Esophagus (tissue), 2 donors: Measurements from ENCODE around the gene SLC26A11. TPM values are rescaled to one million over a fixed set of nuclear protein-coding genes. Genes with fewer than 3 reads are reported as not detected.

Experiments
- H3K27ac ChIP-seq, 2 donors: one replicate each; pipeline ENCODE4 v1.5.1; 2013; ENCODE audit warnings: low read depth in 2 of 2, mild to moderate bottlenecking in 2 of 2, inconsistent platforms in 1 of 2, low read length in 1 of 2, moderate library complexity in 1 of 2
- H3K27me3 ChIP-seq, 2 donors: one replicate each; pipeline ENCODE4 v1.6.1; 2013; ENCODE audit warnings: low read length in 2 of 2, control low read depth in 1 of 2, mild to moderate bottlenecking in 1 of 2; ENCODE audit not compliant: insufficient read depth in 2 of 2, control insufficient read depth in 1 of 2
- H3K36me3 ChIP-seq, 2 donors: one replicate each; pipeline ENCODE4 v1.6.1; 2013; ENCODE audit warnings: low read length in 1 of 2; ENCODE audit not compliant: control insufficient read depth in 2 of 2, insufficient read depth in 2 of 2
- H3K4me1 ChIP-seq, 2 donors: one replicate each; pipeline ENCODE4 v1.6.1; 2013; ENCODE audit warnings: low read length in 1 of 2; ENCODE audit not compliant: control insufficient read depth in 2 of 2, insufficient read depth in 2 of 2
- H3K4me3 ChIP-seq, 2 donors: one replicate each; pipeline ENCODE4 v1.5.1; 2013; ENCODE audit warnings: low read length in 2 of 2, mild to moderate bottlenecking in 2 of 2, low read depth in 1 of 2, moderate library complexity in 1 of 2
- H3K9me3 ChIP-seq, 2 donors: one replicate each; pipeline ENCODE4 v1.6.1; 2013; ENCODE audit warnings: mild to moderate bottlenecking in 2 of 2, low read depth in 1 of 2, low read length in 1 of 2, moderate library complexity in 1 of 2; ENCODE audit not compliant: control insufficient read depth in 2 of 2, insufficient read depth in 1 of 2
- WGBS, 2 donors: extraction: QIAGEN DNeasy Blood & Tissue Kit; methylation state at CpG; one replicate each; pipeline ENCODE4 v1.1.7; 2013; 5-methylcytosine and 5-hydroxymethylcytosine counted together
- polyA plus RNA-seq, 2 donors: library from polyadenylated mRNA; stranded (reverse); fragments of 200-250 nt; gene quantifications; one replicate each; pipeline ENCODE4 v1.2.3, GENCODE V29; 2013
- donor health status: healthy with polysubstance abuse.
- donor health status: Bipolar disorder and iron deficiency.

SLC26A11 gene
- polyA plus RNA-seq, 2 donors = 4.7 to 6.9 TPM

- H3K36me3 ChIP-seq = peaks cover 4 to 50% of the 10 kb centered on the region in 2 donors
- no peaks in the 10 kb centered on the region for H3K27me3 ChIP-seq
- H3K9me3 ChIP-seq = no peaks in the 10 kb centered on the region
- WGBS, 2 donors = 83 to 87% methylated on average over 16 to 19 of the region's 19 CpGs
- H3K4me1 ChIP-seq = no peaks in the 10 kb centered on the region
- no peak overlapping the region for H3K27ac ChIP-seq
- no peak overlapping the region for H3K4me3 ChIP-seq
Measured at GRCh38 chr17:80204626-80205468, 15.4 kb upstream of the SLC26A11 start.

- 89 to 91% methylated on average over 13 of the region's 13 CpGs for WGBS, 2 donors
- H3K27me3 ChIP-seq = no peaks in the 10 kb centered on the region
- no peaks in the 10 kb centered on the region for H3K4me1 ChIP-seq
- H3K4me3 ChIP-seq = no peak overlapping the region
- H3K36me3 ChIP-seq = peaks cover 13 to 60% of the 10 kb centered on the region in 2 donors
- no peaks in the 10 kb centered on the region for H3K9me3 ChIP-seq
- no peak overlapping the region for H3K27ac ChIP-seq
Measured at GRCh38 chr17:80205811-80206210, 14.4 kb upstream of the SLC26A11 start.

GRCh38 chr17:80208050-80208449 is 12.2 kb upstream of the SLC26A11 start:
- Histone ChIP-seq H3K36me3 (peaks cover 20 to 64% of the 10 kb centered on the region in 2 donors), H3K27me3 (no peaks in the 10 kb centered on the region), H3K4me1 (no peaks in the 10 kb centered on the region), H3K9me3 (no peaks in the 10 kb centered on the region), H3K4me3 (no peak overlapping the region), H3K27ac (no peak overlapping the region)
- 96 to 97% methylated on average over 16 of the region's 16 CpGs for WGBS, 2 donors

GRCh38 chr17:80209765-80210164 is 10.5 kb upstream of the SLC26A11 start:
- H3K4me1 ChIP-seq = no peaks in the 10 kb centered on the region
- H3K27ac ChIP-seq = no peak overlapping the region
- no peaks in the 10 kb centered on the region for H3K9me3 ChIP-seq
- H3K27me3 ChIP-seq = no peaks in the 10 kb centered on the region
- peaks cover 24 to 59% of the 10 kb centered on the region in 2 donors for H3K36me3 ChIP-seq
- 86 to 93% methylated on average over 12 of the region's 12 CpGs for WGBS, 2 donors
- no peak overlapping the region for H3K4me3 ChIP-seq

GRCh38 chr17:80210348-80211108 is 9.7 kb upstream of the SLC26A11 start:
- Histone ChIP-seq H3K9me3 (no peaks in the 10 kb centered on the region), H3K4me1 (no peaks in the 10 kb centered on the region), H3K36me3 (peaks cover 24 to 58% of the 10 kb centered on the region in 2 donors), H3K27me3 (no peaks in the 10 kb centered on the region), H3K27ac (no peak overlapping the region), H3K4me3 (no peak overlapping the region)
- 96 to 97% methylated on average over 47 of the region's 47 CpGs for WGBS, 2 donors

- Histone ChIP-seq H3K4me1 (no peaks in the 10 kb centered on the region), H3K9me3 (no peaks in the 10 kb centered on the region), H3K4me3 (no peak overlapping the region), H3K27me3 (no peaks in the 10 kb centered on the region), H3K27ac (no peak overlapping the region), H3K36me3 (peaks cover 24 to 56% of the 10 kb centered on the region in 2 donors)
- WGBS, 2 donors = 89 to 91% methylated on average over 22 of the region's 22 CpGs
Measured at GRCh38 chr17:80212109-80212508, 8.1 kb upstream of the SLC26A11 start.

- Histone ChIP-seq H3K27ac (no peak overlapping the region), H3K36me3 (peaks cover 24 to 60% of the 10 kb centered on the region in 2 donors), H3K4me3 (no peak overlapping the region), H3K4me1 (no peaks in the 10 kb centered on the region), H3K9me3 (no peaks in the 10 kb centered on the region), H3K27me3 (no peaks in the 10 kb centered on the region)
- WGBS, 2 donors = 86 to 89% methylated on average over 12 of the region's 12 CpGs
Measured at GRCh38 chr17:80212511-80212910, 7.7 kb upstream of the SLC26A11 start.

- 86 to 89% methylated on average over 19 of the region's 19 CpGs for WGBS, 2 donors
- H3K4me1 ChIP-seq = no peaks in the 10 kb centered on the region
Measured at GRCh38 chr17:80212962-80213642, 7.1 kb upstream of the SLC26A11 start.

GRCh38 chr17:80213643-80213975 is 6.6 kb upstream of the SLC26A11 start:
- 96 to 97% methylated on average over 14 to 17 of the region's 17 CpGs for WGBS, 2 donors
- Histone ChIP-seq H3K9me3 (no peaks in the 10 kb centered on the region), H3K27ac (no peak overlapping the region), H3K27me3 (no peaks in the 10 kb centered on the region), H3K4me1 (peaks cover 0 to 4% of the 10 kb centered on the region in 2 donors), H3K4me3 (no peak overlapping the region), H3K36me3 (peaks cover 24 to 57% of the 10 kb centered on the region in 2 donors)

More at GRCh38 chr17:80212962-80213642, 7.1 kb upstream of the SLC26A11 start:
- Histone ChIP-seq H3K27me3 (no peaks in the 10 kb centered on the region), H3K4me3 (no peak overlapping the region), H3K9me3 (no peaks in the 10 kb centered on the region), H3K27ac (no peak overlapping the region), H3K36me3 (peaks cover 24 to 60% of the 10 kb centered on the region in 2 donors)
